GM19467 (cell line): ENCODE measurements around the gene MTHFD2.
"Not testable (repeated sequence)": the region's sequence is repeated elsewhere in the genome, so short reads cannot be mapped to it uniquely, and the experiment has no call there.

ENCODE experiments used
- ATAC-seq: cut with Tn5 transposase; IDR thresholded peaks from one replicate; pipeline ENCODE4 v1.9.1; 2021; ENCODE audit warnings: mild to moderate bottlenecking, moderate library complexity; ENCODE audit not compliant: unreplicated experiment

MTHFD2 gene

GRCh38 chr2:74194799-74195198, 3.6 kb upstream of the MTHFD2 start:
- no peak for ATAC-seq

- ATAC-seq, result no peak
These were observed 1.4 kb upstream of the MTHFD2 start for GRCh38 chr2:74197049-74197448.

- no peak for ATAC-seq
These were observed 373 bp upstream of the MTHFD2 start for GRCh38 chr2:74198023-74198460.

GRCh38 chr2:74199275-74199701, 873 bp downstream of the MTHFD2 start:
- no peak for ATAC-seq

GRCh38 chr2:74199871-74200305, 1.5 kb downstream of the MTHFD2 start:
- ATAC-seq, result no peak

- ATAC-seq, result no peak
These were observed 2.8 kb downstream of the MTHFD2 start for GRCh38 chr2:74201196-74201595.

GRCh38 chr2:74201596-74201995, 3.2 kb downstream of the MTHFD2 start:
- ATAC-seq, result no peak

GRCh38 chr2:74204436-74204835, 6.0 kb downstream of the MTHFD2 start:
- ATAC-seq, result no peak

- ATAC-seq, result no peak
These were observed 6.7 kb downstream of the MTHFD2 start for GRCh38 chr2:74205113-74205512.

- ATAC-seq, result peak; percentile 32
These were observed 7.2 kb downstream of the MTHFD2 start for GRCh38 chr2:74205596-74205995.

GRCh38 chr2:74206180-74206688, 7.8 kb downstream of the MTHFD2 start:
- ATAC-seq, result peak; percentile 74

GRCh38 chr2:74212702-74213410, 14.4 kb downstream of the MTHFD2 start:
- no peak for ATAC-seq

GRCh38 chr2:74215771-74216170, 17.4 kb downstream of the MTHFD2 start:
- ATAC-seq, result not testable (repeated sequence)

GRCh38 chr2:74216642-74217041, 18.2 kb downstream of the MTHFD2 start:
- no peak for ATAC-seq

- ATAC-seq, result no peak
These were observed 21.6 kb downstream of the MTHFD2 start for GRCh38 chr2:74219846-74220486.

- ATAC-seq, result no peak
These were observed 22.7 kb downstream of the MTHFD2 start for GRCh38 chr2:74221091-74221490.

- ATAC-seq, result no peak
These were observed 23.3 kb downstream of the MTHFD2 start for GRCh38 chr2:74221604-74222299.

GRCh38 chr2:74222300-74222650, 23.9 kb downstream of the MTHFD2 start:
- no peak for ATAC-seq

- ATAC-seq, result no peak
These were observed 25.7 kb downstream of the MTHFD2 start for GRCh38 chr2:74223941-74224770.

- ATAC-seq, result no peak
These were observed 27.5 kb downstream of the MTHFD2 start for GRCh38 chr2:74225698-74226459.
